Transverse colon (tissue), 4 donors: ENCODE data around the gene PIAS1.

Experiments
- CTCF ChIP-seq, 5 experiments: fragments of 200-600 bp in 3 of 5; fragments of 450-650 bp in 2 of 5; sonication (generic) in 3 of 5; IDR thresholded peaks; 1 replicate in 2 of 5; 2 replicates in 3 of 5; pipeline ENCODE4 v1.5.1; 2016 to 2017; ENCODE audit warnings: antibody characterized with exemption in 5 of 5, inconsistent platforms in 3 of 5, mild to moderate bottlenecking in 2 of 5, moderate library complexity in 1 of 5
- EP300 ChIP-seq: sonication (generic); formaldehyde crosslinking; IDR thresholded peaks from one replicate; pipeline ENCODE4 v1.6.1; 2017; ENCODE audit warnings: antibody characterized with exemption, low read depth
- POLR2AphosphoS5 ChIP-seq, 3 donors: sonication (generic); formaldehyde crosslinking; IDR thresholded peaks; one replicate each; pipeline ENCODE4 v1.6.1; 2016; ENCODE audit warnings: antibody characterized with exemption in 3 of 3

GRCh38 chr15:68223171-68223570 lies 169.1 kb downstream of the PIAS1 start:
- TF ChIP-seq CTCF (IDR thresholded peaks at IDR 0.05) (no peak), POLR2AphosphoS5 (IDR thresholded peaks at IDR 0.05) (no peak), EP300 (no peak)
